ENCODE measurements around the gene GRIPAP1.
A peak's percentile ranks its signal among the peaks of the same experiment; 100 is the strongest.

The GRIPAP1 gene, protein sequence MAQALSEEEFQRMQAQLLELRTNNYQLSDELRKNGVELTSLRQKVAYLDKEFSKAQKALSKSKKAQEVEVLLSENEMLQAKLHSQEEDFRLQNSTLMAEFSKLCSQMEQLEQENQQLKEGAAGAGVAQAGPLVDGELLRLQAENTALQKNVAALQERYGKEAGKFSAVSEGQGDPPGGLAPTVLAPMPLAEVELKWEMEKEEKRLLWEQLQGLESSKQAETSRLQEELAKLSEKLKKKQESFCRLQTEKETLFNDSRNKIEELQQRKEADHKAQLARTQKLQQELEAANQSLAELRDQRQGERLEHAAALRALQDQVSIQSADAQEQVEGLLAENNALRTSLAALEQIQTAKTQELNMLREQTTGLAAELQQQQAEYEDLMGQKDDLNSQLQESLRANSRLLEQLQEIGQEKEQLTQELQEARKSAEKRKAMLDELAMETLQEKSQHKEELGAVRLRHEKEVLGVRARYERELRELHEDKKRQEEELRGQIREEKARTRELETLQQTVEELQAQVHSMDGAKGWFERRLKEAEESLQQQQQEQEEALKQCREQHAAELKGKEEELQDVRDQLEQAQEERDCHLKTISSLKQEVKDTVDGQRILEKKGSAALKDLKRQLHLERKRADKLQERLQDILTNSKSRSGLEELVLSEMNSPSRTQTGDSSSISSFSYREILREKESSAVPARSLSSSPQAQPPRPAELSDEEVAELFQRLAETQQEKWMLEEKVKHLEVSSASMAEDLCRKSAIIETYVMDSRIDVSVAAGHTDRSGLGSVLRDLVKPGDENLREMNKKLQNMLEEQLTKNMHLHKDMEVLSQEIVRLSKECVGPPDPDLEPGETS

DNA sequence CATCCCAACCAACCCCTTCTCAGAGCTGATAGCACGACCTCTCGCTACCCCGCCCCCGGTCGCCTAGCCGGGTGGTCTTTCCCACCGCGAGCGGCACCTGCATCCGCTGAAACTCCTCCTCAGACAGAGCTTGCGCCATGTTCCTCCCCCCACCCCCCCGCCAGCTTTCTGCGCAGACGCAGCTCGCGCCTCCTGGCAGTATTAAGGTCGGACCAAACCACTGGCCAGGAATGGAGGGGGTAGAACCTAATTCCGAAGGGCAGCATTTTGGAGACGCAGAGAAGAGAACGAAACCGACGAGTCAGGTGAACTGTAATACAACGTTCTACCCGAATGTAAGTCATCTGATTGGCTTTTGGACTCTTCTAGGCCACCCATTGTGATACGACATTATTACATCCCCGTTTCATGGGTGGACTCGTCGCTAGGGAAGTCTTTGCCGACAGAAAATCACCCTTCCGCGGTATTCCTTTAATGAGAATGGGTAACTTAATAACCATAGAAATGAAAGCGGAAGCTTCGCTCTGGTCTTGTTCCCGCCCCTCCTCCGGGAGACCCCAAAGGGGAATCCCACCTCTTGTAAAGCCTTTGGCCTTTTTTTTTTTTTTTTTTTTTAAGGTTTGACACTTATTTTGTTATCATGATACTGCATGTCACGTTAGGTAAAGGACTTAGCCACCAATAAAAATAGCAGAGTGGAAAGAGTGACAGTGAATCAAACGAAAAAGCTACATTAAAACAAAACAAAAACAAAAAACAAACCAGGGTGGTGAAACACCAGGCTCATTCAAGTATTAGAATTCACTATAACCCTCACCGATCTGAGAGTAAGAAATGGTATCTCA, at the start of gene GRIPAP1:
TSS of gene GRIPAP1 (minus strand) at position 174 of the 845 bp plus-strand sequence. CDS start at position 139, 35 bp downstream.
- no peaks in the 10 kb centered on the region; the same call in 1 of the 2 replicates for H3K36me3 ChIP-seq (ENCODE audit: insufficient read depth, low read length)
- no peaks in the 10 kb centered on the region for H3K9me3 ChIP-seq (ENCODE audit: control insufficient read depth, insufficient read depth, low read length)
- H3K9ac ChIP-seq (ENCODE audit: low read depth, low read length): peak within 1 kb of the TSS; percentile 83
- H3K4me1 ChIP-seq (ENCODE audit: insufficient read depth, low read length): no peaks in the 10 kb centered on the region

DNA sequence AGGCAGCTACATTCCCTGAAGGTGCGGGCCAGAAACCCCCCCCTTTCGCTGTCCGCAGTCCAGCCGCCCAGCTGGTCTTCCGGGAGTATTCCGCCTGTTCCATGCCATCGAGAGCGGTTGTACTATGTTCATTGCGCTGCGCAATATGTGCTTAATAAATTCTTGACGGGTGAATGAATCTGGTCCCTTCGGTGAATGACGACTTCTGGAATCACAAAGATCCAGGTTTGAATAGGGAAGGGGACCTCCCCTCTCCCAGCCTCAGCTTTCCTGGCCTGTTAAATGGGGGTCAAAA, 41.9 kb upstream of the GRIPAP1 start:
- peaks cover 7% of the 10 kb centered on the region for H3K36me3 ChIP-seq (ENCODE audit: insufficient read depth, low read length)
- H3K9ac ChIP-seq (ENCODE audit: low read depth, low read length): peak overlapping the region; percentile 50; the same call in 1 of the 2 replicates

DNA sequence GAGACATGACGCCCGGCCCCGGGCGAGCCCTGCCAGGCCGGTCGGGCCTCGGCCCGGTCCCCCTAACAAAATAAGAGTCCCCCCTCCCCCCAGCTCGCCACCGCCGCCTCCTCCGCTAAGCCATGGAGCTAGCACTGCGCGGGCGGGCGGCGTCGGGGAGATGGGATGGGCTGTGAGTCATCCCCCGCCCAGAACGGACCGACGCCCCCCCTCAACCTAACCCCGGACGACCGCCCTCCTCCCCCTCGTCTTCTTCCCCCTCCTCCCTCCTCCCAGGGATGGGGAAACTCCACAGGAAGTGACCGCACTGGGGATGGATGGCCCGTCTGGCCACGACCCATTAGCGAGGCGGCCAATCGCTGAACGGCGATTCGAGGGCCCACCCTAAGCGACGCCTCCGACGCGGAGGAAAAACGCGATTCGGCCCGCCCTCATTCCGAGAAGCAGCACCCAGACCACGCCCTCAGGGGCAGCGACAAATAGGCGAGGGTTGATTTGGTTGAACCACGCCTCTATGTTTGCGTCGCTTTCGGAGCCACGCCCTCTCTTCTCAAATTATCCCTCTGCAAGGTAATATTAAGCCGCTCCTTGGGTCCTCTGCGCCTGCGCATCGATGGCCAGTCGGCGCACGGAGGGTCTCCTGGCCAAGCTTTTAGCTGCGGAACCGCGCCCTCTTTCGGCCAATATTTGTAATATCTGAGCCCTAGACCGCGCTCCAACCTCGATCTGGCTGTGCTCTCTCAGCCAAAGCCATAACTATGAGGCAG, 41.3 kb upstream of the GRIPAP1 start, which contains the start of gene TFE3:
TSS of gene TFE3 (minus strand) at position 138 of the 767 bp plus-strand sequence. CDS start at position 7, 131 bp downstream.
- peak within 1 kb of the TSS; percentile 73 for H3K9ac ChIP-seq (ENCODE audit: low read depth, low read length)
- peaks cover 12% of the 10 kb centered on the region for H3K4me1 ChIP-seq (ENCODE audit: insufficient read depth, low read length)
- peaks cover 12% of the 10 kb centered on the region for H3K36me3 ChIP-seq (ENCODE audit: insufficient read depth, low read length)
- H3K9me3 ChIP-seq (ENCODE audit: control insufficient read depth, insufficient read depth, low read length): no peaks in the 10 kb centered on the region

More for the DNA sequence above, 41.9 kb upstream of the GRIPAP1 start:
- H3K4me1 ChIP-seq (ENCODE audit: insufficient read depth, low read length): peaks cover 8% of the 10 kb centered on the region
- H3K9me3 ChIP-seq (ENCODE audit: control insufficient read depth, insufficient read depth, low read length): no peaks in the 10 kb centered on the region

- H3K9me3 ChIP-seq (ENCODE audit: control insufficient read depth, insufficient read depth, low read length): no peaks in the 10 kb centered on the region
- peak overlapping the region; percentile 73 for H3K9ac ChIP-seq (ENCODE audit: low read depth, low read length)
- H3K4me1 ChIP-seq (ENCODE audit: insufficient read depth, low read length): peaks cover 12% of the 10 kb centered on the region
- peaks cover 19% of the 10 kb centered on the region for H3K36me3 ChIP-seq (ENCODE audit: insufficient read depth, low read length)
Measured at GRCh38 chrX:49042581-49043219, 40.6 kb upstream of the GRIPAP1 start.

DNA sequence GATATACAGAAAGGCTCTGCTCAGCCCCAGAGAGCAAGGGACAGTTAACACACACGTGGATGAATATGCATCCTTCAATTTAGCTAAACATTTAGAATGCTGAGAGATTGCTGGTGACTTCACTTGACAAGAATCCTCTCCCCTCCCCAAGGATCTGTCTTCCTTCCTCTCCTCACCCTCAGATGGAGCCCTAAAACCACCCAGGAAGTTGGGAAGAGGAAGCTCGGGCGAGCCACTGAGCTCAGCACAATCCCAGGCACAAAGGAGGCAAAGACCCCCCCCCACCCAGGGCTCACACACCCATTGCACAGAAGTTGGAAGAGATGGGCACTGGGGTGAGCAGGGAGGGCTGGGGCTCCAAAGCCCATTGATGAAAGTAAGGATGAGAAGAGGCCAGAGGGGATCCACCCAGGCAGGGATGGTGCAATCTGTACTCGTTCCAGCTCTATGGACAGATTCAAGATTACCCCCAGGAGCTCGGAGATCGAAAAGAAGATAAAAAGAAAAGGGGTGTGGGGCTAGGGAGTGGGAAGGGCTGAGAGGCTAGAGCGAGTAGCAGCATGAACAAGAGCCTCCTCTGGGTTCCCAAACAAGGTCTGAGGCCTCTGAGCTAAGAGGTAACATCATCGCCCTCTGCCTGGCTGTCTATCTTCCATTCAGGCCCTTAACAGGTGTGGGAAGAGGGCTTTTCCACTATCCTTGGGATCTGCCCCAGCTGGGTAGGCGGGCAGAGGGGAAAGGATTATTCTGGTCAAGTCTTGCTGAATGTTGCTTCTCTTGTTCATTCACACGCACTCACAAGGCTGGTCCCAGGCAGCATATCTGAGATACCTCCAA, 39.9 kb upstream of the GRIPAP1 start:
- Histone ChIP-seq H3K36me3 (ENCODE audit: insufficient read depth, low read length) (peaks cover 22% of the 10 kb centered on the region), H3K9ac (ENCODE audit: low read depth, low read length) (peak overlapping the region; percentile 73), H3K4me1 (ENCODE audit: insufficient read depth, low read length) (peaks cover 12% of the 10 kb centered on the region), H3K9me3 (ENCODE audit: control insufficient read depth, insufficient read depth, low read length) (no peaks in the 10 kb centered on the region)

DNA sequence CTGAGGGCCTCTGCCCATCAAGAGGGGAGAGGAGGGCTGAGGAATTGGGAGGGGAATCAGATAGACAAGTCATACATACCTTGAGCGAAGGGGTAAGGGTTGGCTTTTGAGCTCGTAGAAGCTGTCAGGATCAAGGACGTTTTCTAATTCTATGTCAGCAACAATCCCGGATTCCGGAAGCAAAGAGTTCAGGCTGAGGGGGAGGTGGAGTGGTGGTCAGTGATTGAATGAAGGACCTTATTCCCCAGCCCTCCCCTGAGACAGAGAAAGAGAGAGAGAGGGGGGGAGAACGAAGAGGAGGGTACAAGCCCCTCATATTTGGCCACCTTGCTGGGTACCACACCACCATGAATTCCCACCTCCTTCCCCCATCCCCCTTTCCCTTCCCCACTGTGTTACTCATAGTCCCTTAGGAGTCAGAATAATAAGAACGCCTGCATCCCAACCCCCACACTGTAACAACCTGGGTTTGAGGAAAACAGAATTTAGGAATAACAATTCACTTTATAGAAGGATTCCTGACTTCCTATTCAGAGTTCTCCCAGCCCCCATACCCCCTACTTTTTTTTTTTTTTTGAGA, 38.4 kb upstream of the GRIPAP1 start:
- H3K4me1 ChIP-seq (ENCODE audit: insufficient read depth, low read length): peaks cover 12% of the 10 kb centered on the region
- H3K36me3 ChIP-seq (ENCODE audit: insufficient read depth, low read length): peaks cover 22% of the 10 kb centered on the region
- H3K9me3 ChIP-seq (ENCODE audit: control insufficient read depth, insufficient read depth, low read length): no peaks in the 10 kb centered on the region
- H3K9ac ChIP-seq (ENCODE audit: low read depth, low read length): peak overlapping the region; percentile 23

DNA sequence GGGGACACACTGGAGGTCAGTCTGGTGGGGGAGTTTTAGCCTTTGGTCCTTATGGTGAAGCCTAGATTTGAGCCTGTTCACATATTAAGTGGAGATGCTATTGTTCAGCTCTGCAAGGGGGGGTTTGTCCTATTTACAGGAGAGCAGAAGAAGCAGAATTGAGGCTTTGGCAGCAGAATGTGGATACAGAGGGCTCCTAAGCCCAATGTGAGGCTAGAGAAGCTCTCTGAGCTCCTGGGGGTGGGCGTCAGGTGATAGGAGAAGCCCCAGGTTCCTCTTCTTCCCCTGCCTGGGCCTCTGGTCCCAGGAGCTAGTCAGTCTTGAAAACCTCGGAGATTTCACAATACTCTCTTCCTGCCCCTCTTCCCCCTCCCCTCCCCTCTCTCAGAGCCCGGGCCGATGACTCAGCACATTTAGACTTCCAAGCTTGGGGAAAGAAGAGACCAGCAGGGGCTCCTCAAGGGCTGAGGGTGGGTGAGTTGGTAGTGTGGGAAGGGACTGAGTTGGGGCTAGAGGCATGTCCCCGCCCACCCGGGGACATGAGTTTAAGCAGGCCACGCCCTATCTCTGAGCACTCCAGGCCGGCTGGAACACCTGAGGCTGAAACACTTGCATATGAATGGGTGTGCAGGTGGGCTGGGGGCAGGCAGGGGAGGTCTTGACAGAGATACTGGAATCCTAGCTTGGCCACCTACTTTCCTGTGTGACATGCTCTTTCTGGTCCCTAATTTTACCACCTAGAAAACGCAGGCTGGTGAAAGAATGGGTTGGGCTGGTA, 37.7 kb upstream of the GRIPAP1 start:
- H3K9me3 ChIP-seq (ENCODE audit: control insufficient read depth, insufficient read depth, low read length): no peaks in the 10 kb centered on the region

DNA sequence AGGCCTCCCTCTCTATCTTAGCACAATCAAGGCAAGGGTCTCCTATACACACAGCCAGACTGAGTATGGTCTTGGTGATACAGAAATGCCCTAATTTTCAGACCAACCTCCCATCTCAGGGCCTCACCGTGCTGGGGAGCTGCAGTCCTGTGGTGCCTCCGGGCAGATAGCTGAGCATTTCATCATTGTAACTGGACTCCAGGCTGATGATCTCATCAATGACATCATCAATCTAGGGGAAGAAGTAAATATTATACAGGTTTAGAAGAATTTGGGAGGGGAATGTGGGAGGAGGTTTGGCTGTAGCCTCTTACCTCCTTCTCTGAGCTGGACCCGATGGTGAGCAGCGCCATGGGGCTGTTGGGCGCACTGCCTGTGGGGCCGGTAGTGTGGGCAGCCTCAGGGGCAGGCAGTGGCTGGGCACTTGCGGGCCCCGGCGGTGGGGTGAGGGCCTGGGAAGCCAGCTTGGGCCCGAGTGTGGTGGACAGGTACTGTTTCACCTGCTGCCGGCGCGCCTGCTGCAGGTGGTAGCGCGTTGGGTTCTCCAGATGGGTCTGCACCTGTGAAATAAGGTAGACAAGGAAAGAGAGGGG, 35.9 kb upstream of the GRIPAP1 start:
- Histone ChIP-seq H3K9ac (ENCODE audit: low read depth, low read length) (no peak overlapping the region), H3K4me1 (ENCODE audit: insufficient read depth, low read length) (peaks cover 12% of the 10 kb centered on the region), H3K9me3 (ENCODE audit: control insufficient read depth, insufficient read depth, low read length) (no peaks in the 10 kb centered on the region), H3K36me3 (ENCODE audit: insufficient read depth, low read length) (peaks cover 37% of the 10 kb centered on the region)

More for the DNA sequence above, 37.7 kb upstream of the GRIPAP1 start:
- peaks cover 22% of the 10 kb centered on the region for H3K36me3 ChIP-seq (ENCODE audit: insufficient read depth, low read length)
- H3K9ac ChIP-seq (ENCODE audit: low read depth, low read length): peak overlapping the region; percentile 23
- H3K4me1 ChIP-seq (ENCODE audit: insufficient read depth, low read length): peaks cover 12% of the 10 kb centered on the region

- peaks cover 31% of the 10 kb centered on the region for H3K36me3 ChIP-seq (ENCODE audit: insufficient read depth, low read length)
- H3K4me1 ChIP-seq (ENCODE audit: insufficient read depth, low read length): peaks cover 5% of the 10 kb centered on the region
- no peaks in the 10 kb centered on the region for H3K9me3 ChIP-seq (ENCODE audit: control insufficient read depth, insufficient read depth, low read length)
- no peak overlapping the region for H3K9ac ChIP-seq (ENCODE audit: low read depth, low read length)
Measured at GRCh38 chrX:49030283-49030682, 28.2 kb upstream of the GRIPAP1 start.

DNA sequence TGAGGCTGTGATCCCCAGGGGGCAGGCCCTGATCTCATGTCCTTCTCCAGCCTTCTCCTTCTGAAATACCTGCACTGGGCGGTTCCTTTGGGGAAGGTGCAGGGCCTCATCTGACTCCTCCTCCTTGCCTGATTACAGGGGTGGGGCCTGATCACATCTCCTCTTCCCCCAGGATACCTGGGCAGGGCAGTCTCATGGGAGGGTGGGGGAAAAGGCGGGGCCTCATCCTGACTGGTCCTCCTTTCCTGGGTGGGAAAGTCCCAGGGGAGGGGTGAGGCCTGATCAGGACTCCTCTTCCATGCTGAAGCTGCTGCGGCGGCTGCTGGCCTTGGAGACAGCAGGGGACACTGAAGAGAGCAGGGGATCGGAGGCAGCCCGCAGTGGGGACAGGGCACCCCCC, 27.8 kb upstream of the GRIPAP1 start:
- Histone ChIP-seq H3K4me1 (ENCODE audit: insufficient read depth, low read length) (peaks cover 5% of the 10 kb centered on the region), H3K9me3 (ENCODE audit: control insufficient read depth, insufficient read depth, low read length) (no peaks in the 10 kb centered on the region), H3K36me3 (ENCODE audit: insufficient read depth, low read length) (peaks cover 31% of the 10 kb centered on the region), H3K9ac (ENCODE audit: low read depth, low read length) (no peak overlapping the region)

DNA sequence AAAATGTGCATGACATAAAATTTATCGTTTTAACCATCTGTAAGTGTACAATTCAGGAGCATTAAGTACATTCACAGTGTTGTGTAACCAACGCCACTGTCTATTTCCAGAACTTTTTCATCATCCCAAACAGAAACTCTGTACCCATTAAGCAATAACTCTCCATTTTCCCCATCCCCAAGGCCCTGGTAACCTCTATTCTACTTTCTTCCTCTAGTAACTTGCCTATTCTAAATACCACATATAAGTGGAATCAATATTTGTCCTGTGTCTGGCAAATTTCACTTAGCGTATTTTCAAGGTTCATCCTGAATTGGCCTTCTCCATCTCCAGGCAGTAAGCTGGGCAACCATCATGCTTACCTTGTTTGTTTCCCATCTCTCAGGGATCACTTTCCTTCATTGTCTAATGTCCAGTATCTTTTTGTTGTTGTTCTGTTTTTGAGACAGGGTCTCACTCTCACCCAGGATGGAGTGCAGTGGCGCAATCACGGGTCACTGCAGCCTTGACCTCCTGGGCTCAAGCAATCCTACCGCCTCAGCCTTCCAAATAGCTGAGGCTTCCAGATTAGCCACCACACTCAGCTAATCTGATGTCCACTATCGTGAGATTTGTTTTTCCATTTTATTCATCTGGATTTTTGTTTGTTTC, 17.7 kb upstream of the GRIPAP1 start:
- Histone ChIP-seq H3K9ac (ENCODE audit: low read depth, low read length) (no peak overlapping the region), H3K4me1 (ENCODE audit: insufficient read depth, low read length) (no peaks in the 10 kb centered on the region), H3K36me3 (ENCODE audit: insufficient read depth, low read length) (peaks cover 6% of the 10 kb centered on the region; the same call in 1 of the 2 replicates), H3K9me3 (ENCODE audit: control insufficient read depth, insufficient read depth, low read length) (no peaks in the 10 kb centered on the region)
